HepG2 (cell line): ENCODE measurements around the gene DNPH1. TPM values are rescaled to one million over a fixed set of nuclear protein-coding genes. Genes with fewer than 3 reads are reported as not detected.

Experiments
- ATAC-seq: fragments of 200-7000 bp; cut with Tn5 transposase; 3 replicates; pipeline ENCODE4 v1.9.1; 2020; ENCODE audit warnings: mild to moderate bottlenecking, moderate library complexity
- BruUV-seq: library from RNA; stranded (reverse); fragments of 400-500 nt; replicated peaks from 2 replicates; lab custom pipeline; 2021; lab: Mats Ljungman, UMichigan
- CTCF ChIA-PET: fragments of 300-600 bp; formaldehyde crosslinking; extraction: SDS; loops from one replicate; lab custom pipeline; 2021; ENCODE audit warnings: low total read pairs, inconsistent platforms, low intra/inter-chr PET ratio; lab: Yijun Ruan, JAX
- POLR2A ChIA-PET: fragments of 350-600 bp; sonication (Branson Sonifier 250); formaldehyde crosslinking; loops from one replicate; lab custom pipeline; 2020; ENCODE audit warnings: antibody characterized with exemption, inconsistent platforms; lab: Yijun Ruan, JAX
- DNase-seq: peaks from one replicate; pipeline ENCODE4 v3.0.0-alpha.2; 2015; ENCODE audit warnings: low spot score
- FAIRE-seq: peaks from 3 replicates; lab custom pipeline; 2011; peaks lifted over from hg19 to GRCh38; lab: Jason Lieb, UNC
- H2AFZ ChIP-seq: one replicate; pipeline ENCODE4 v1.6.1; 2011; ENCODE audit warnings: low read length, inconsistent platforms
- H3K27ac ChIP-seq: fragments of 300-600 bp; 3 replicates; pipeline ENCODE4 v1.8.0; 2011; ENCODE audit warnings: mixed run types, mild to moderate bottlenecking, mixed read lengths, low read length, inconsistent platforms; ENCODE audit not compliant: insufficient read depth; ENCODE audit errors: extremely low read length
- H3K27me3 ChIP-seq, 2 experiments: fragments of 200-600 bp in 1 of 2; 2 replicates in 1 of 2; 3 replicates in 1 of 2; pipeline versions ENCODE4 v1.6.0 to v1.8.0; 2011; ENCODE audit warnings: low read length in 2 of 2, mild to moderate bottlenecking in 2 of 2, moderate library complexity in 2 of 2, inconsistent platforms in 1 of 2; ENCODE audit not compliant: insufficient read depth in 2 of 2, control insufficient read depth in 1 of 2
- H3K36me3 ChIP-seq, 2 experiments: fragments of 200-600 bp in 1 of 2; replicated peaks in 1 of 2; 2 replicates in 1 of 2; 3 replicates in 1 of 2; pipeline versions ENCODE4 v1.5.1 to v1.8.0; 2011; ENCODE audit warnings: low read length in 2 of 2, inconsistent platforms in 1 of 2; ENCODE audit not compliant: insufficient read depth in 2 of 2, control insufficient read depth in 1 of 2
- H3K4me1 ChIP-seq: 2 replicates; pipeline ENCODE4 v1.5.1; 2012; ENCODE audit warnings: low read length, inconsistent platforms; ENCODE audit not compliant: insufficient read depth
- H3K4me2 ChIP-seq: 2 replicates; pipeline ENCODE4 v1.6.0; 2011; ENCODE audit warnings: low read depth, low read length, inconsistent platforms
- H3K4me3 ChIP-seq, 3 experiments: fragments of 200-600 bp in 1 of 3; sonication (generic), shearing (Covaris generic) in 1 of 3; replicated peaks in 1 of 3; 2 replicates each; pipeline ENCODE4 v1.5.1; 2011 to 2016; ENCODE audit warnings: low read length in 3 of 3, inconsistent platforms in 2 of 3, low read depth in 2 of 3, mild to moderate bottlenecking in 2 of 3, control low read depth in 1 of 3, mixed read lengths in 1 of 3; ENCODE audit not compliant: insufficient read depth in 1 of 3
- H3K79me2 ChIP-seq: one replicate; pipeline ENCODE4 v1.6.1; 2011; ENCODE audit warnings: low read length, inconsistent platforms; ENCODE audit not compliant: insufficient read depth
- H3K9ac ChIP-seq: 2 replicates; pipeline ENCODE4 v1.6.0; 2011; ENCODE audit warnings: mild to moderate bottlenecking, low read depth, low read length, inconsistent platforms; ENCODE audit not compliant: insufficient read depth
- H3K9me3 ChIP-seq: 2 replicates; pipeline ENCODE4 v1.5.1; 2012; ENCODE audit warnings: mild to moderate bottlenecking, low read length
- H4K20me1 ChIP-seq: 2 replicates; pipeline ENCODE4 v1.6.0; 2011; ENCODE audit warnings: inconsistent platforms, mild to moderate bottlenecking, low read length, moderate library complexity; ENCODE audit not compliant: insufficient read depth
- CHCHD3 ChIP-seq: sonication (generic); formaldehyde crosslinking; IDR thresholded peaks from 2 replicates; pipeline ENCODE4 v1.8.0; 2022; ENCODE audit warnings: mild to moderate bottlenecking, missing genetic modification reagents, moderate library complexity
- KLF12 ChIP-seq: sonication (generic); formaldehyde crosslinking; IDR thresholded peaks from 2 replicates; pipeline ENCODE4 v1.4.0; 2020; ENCODE audit warnings: missing genetic modification reagents, borderline replicate concordance
- TOPORS ChIP-seq: sonication (generic); formaldehyde crosslinking; IDR thresholded peaks from 2 replicates; pipeline ENCODE4 v1.8.0; 2023; ENCODE audit warnings: mild to moderate bottlenecking, missing genetic modification reagents
- ZNF24 ChIP-seq: fragments of 450-650 bp; IDR thresholded peaks from 2 replicates; pipeline ENCODE4 v1.6.1; 2017; ENCODE audit warnings: antibody characterized with exemption, mild to moderate bottlenecking
- ZNF564 ChIP-seq: sonication (generic); formaldehyde crosslinking; IDR thresholded peaks from 2 replicates; pipeline ENCODE4 v1.8.1; 2023; ENCODE audit warnings: mild to moderate bottlenecking, missing genetic modification reagents
- ZNF577 ChIP-seq: sonication (generic); formaldehyde crosslinking; IDR thresholded peaks from 2 replicates; pipeline ENCODE4 v1.4.0; 2020; ENCODE audit warnings: mild to moderate bottlenecking, low read depth, missing genetic modification reagents, borderline replicate concordance
- ZNF629 ChIP-seq: sonication (generic); formaldehyde crosslinking; conservative IDR thresholded peaks from 2 replicates; pipeline ENCODE4 v1.5.0; 2020; ENCODE audit warnings: missing genetic modification reagents
- WGBS: methylation state at CpG from one replicate; pipeline ENCODE4 v1.1.6; 2017; ENCODE audit warnings: low lambda C conversion rate; 5-methylcytosine and 5-hydroxymethylcytosine counted together
- in situ Hi-C: cut with HindIII; loops from 2 replicates; pipeline ENCODE4 v1.10.0; 2017; ENCODE audit warnings: low pct_unique_long_range_greater_than_20kb; ENCODE audit not compliant: extremely low pct_ligation_motif_present
- intact Hi-C: fragments of 100-400 bp; cut with micrococcal nuclease; formaldehyde crosslinking; loops from one replicate; pipeline ENCODE4 v1.10.0; 2022; ENCODE audit not compliant: unreplicated experiment
- polyA plus RNA-seq, 8 experiments: library from polyadenylated mRNA; depleted of rRNA in 3 of 8; stranded (reverse) in 7 of 8; unstranded in 1 of 8; fragments of >200 nt; fragmentation: Illumina TruSeq in 4 of 8; extraction: Trizol in 4 of 8; gene quantifications; 2 replicates each; pipeline versions ENCODE4 v1.2.1 to v1.2.3, GENCODE V29; 2011 to 2016; ENCODE audit warnings: low read depth in 4 of 8, missing spikeins in 1 of 8, mixed read lengths in 1 of 8; ENCODE audit not compliant: insufficient read depth in 1 of 8
- total RNA-seq, 5 experiments: library from RNA; depleted of rRNA; stranded (reverse); fragments of >200 nt; fragmentation: Illumina TruSeq; extraction: Trizol; gene quantifications; 2 replicates each; pipeline ENCODE4 v1.2.3, GENCODE V29; 2016; ENCODE audit warnings: low read depth in 1 of 5
- TF ChIP-seq, protein P1 (sequence below), 2 experiments: fragments of 450-650 bp in 1 of 2; sonication (generic) in 1 of 2; formaldehyde crosslinking in 1 of 2; IDR thresholded peaks; 2 replicates each; pipeline versions ENCODE4 v1.6.1 to v1.8.0; 2016 to 2022; ENCODE audit warnings: antibody characterized with exemption in 1 of 2, mild to moderate bottlenecking in 1 of 2, missing genetic modification reagents in 1 of 2

DNPH1 gene
- total and polyA plus RNA-seq, 2 of the 13 experiments (the other 11 are each of a cell fraction or from before 2014, with no cell fraction given), result 56.5 to 75.1 TPM

DNA sequence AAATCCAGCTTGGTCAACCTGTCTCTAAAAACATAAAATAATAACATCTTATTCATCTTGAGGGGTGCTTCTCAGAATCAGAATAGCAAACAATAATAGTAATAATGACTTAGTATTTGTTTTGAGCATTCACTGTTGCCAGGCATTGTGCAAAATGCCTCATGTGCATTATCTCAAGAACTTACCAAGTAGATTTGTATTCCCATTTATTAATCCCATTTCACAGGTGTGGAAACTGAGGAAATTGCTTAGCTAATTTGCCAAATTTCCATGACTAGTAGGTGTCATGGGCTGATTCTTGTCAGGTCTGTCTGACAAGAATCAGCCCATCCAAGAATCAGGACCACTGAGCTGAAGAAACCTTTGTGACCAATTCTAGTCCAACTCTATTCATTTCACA, 19.5 kb upstream of the DNPH1 start:
- no TSS peak for BruUV-seq
- in situ Hi-C loops, result no loop called here
- ATAC-seq (no peak), FAIRE-seq (no peak), DNase-seq (no peak)
- Histone ChIP-seq H3K4me1 (peaks cover 39% of the 10 kb centered on the region), H3K79me2 (no peaks in the 10 kb centered on the region), H2AFZ (no peak overlapping the region), H3K9me3 (no peaks in the 10 kb centered on the region), H3K9ac (no peak overlapping the region), H3K4me2 (no peak overlapping the region), H3K27me3 (peaks cover 19 to 82% of the 10 kb centered on the region in 2 experiments), H4K20me1 (no peaks in the 10 kb centered on the region), H3K36me3 (no peaks in the 10 kb centered on the region), H3K27ac (no peak overlapping the region), H3K4me3 (no peak overlapping the region)
- ChIA-PET CTCF (no interaction called here), POLR2A (interaction anchor here (1.2 to 1.3 kb wide), 2 partner anchors 13 to 74 kb away, joined by 3 read pairs; no protein-coding TSS in a partner anchor)
- TF ChIP-seq ZNF629 (CRISPR knock-in tag) (peak; percentile 53), TOPORS (CRISPR knock-in tag) (0 out of 2 replicates have a peak, but pooled peaks have one; percentile 10), KLF12 (CRISPR knock-in tag) (no peak)
- intact Hi-C loops, result no loop called here

DNA sequence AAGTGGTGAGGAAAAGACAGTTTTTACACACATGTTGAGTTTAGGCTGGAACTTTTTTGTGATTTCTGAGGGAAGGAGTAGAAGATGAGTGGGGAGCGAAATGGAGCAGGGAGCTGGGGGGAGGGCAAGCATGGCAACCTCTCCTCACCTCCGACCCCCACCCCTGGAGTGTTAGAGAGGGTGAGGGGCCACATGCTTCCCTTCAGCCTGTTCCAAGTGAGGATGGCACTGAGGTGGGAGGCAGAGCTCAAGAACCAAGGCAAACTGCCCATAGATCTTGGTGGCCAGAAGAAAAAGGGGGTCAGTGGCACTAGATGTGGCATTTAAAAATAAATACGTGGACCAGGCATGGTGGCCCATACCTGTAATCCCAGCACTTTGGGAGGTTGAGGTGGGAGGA, 18.8 kb upstream of the DNPH1 start:
- Histone ChIP-seq H2AFZ (no peak overlapping the region), H3K4me1 (peaks cover 38% of the 10 kb centered on the region), H3K4me3 (peak overlapping the region in 2 of 3 experiments; percentile 48 to 75; a peak in 2 of 6 replicates), H3K27ac (no peak overlapping the region), H3K27me3 (peaks cover 19 to 79% of the 10 kb centered on the region in 2 experiments), H3K9ac (no peak overlapping the region), H3K4me2 (peak overlapping the region; percentile 92), H3K79me2 (no peaks in the 10 kb centered on the region), H4K20me1 (no peaks in the 10 kb centered on the region), H3K36me3 (no peaks in the 10 kb centered on the region), H3K9me3 (no peaks in the 10 kb centered on the region)
- FAIRE-seq (no peak), DNase-seq (no peak), ATAC-seq (no peak)
- BruUV-seq, result no TSS peak
- CTCF ChIA-PET, result no interaction called here
- POLR2A ChIA-PET, result interaction anchor here (0.8 to 1.3 kb wide), 3 partner anchors 13 to 73 kb away, joined by 3 to 4 read pairs (median 3); partner anchors contain the start of gene DNPH1
- 64% methylated on average over 3 of the region's 3 CpGs for whole genome bisulfite sequencing
- intact Hi-C loops (no loop called here), in situ Hi-C loops (no loop called here)
- TF ChIP-seq, protein P1, sequence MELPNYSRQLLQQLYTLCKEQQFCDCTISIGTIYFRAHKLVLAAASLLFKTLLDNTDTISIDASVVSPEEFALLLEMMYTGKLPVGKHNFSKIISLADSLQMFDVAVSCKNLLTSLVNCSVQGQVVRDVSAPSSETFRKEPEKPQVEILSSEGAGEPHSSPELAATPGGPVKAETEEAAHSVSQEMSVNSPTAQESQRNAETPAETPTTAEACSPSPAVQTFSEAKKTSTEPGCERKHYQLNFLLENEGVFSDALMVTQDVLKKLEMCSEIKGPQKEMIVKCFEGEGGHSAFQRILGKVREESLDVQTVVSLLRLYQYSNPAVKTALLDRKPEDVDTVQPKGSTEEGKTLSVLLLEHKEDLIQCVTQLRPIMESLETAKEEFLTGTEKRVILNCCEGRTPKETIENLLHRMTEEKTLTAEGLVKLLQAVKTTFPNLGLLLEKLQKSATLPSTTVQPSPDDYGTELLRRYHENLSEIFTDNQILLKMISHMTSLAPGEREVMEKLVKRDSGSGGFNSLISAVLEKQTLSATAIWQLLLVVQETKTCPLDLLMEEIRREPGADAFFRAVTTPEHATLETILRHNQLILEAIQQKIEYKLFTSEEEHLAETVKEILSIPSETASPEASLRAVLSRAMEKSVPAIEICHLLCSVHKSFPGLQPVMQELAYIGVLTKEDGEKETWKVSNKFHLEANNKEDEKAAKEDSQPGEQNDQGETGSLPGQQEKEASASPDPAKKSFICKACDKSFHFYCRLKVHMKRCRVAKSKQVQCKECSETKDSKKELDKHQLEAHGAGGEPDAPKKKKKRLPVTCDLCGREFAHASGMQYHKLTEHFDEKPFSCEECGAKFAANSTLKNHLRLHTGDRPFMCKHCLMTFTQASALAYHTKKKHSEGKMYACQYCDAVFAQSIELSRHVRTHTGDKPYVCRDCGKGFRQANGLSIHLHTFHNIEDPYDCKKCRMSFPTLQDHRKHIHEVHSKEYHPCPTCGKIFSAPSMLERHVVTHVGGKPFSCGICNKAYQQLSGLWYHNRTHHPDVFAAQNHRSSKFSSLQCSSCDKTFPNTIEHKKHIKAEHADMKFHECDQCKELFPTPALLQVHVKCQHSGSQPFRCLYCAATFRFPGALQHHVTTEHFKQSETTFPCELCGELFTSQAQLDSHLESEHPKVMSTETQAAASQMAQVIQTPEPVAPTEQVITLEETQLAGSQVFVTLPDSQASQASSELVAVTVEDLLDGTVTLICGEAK (IDR thresholded peaks at IDR 0.05), result no peak
- TF ChIP-seq, protein P1 (CRISPR knock-in tag; IDR thresholded peaks at IDR 0.05), result no peak
- TF ChIP-seq ZNF577, result no peak
- TF ChIP-seq ZNF564 (CRISPR knock-in tag), result 0 out of 2 replicates have a peak, but pooled peaks have one; percentile 4
- TF ChIP-seq ZNF24, result no peak
- no peak for TF ChIP-seq CHCHD3
